ENCODE measurements around the gene MAB21L3. TPM values are rescaled to one million over a fixed set of nuclear protein-coding genes. Genes with fewer than 3 reads are reported as not detected.

MAB21L3 gene
- total RNA-seq, 1 donor from 2014 or later, result not detected

GRCh38 chr1:116165572-116165971, 54.4 kb downstream of the MAB21L3 start:
- DNase-seq (ENCODE audit: low read depth in 2 of 2), result no peak

GRCh38 chr1:116166011-116166571, 54.9 kb downstream of the MAB21L3 start:
- no peak for DNase-seq (ENCODE audit: low read depth in 2 of 2)

GRCh38 chr1:116166655-116167054, 55.5 kb downstream of the MAB21L3 start:
- DNase-seq (ENCODE audit: low read depth in 2 of 2), result no peak

- peak in 1 of 2 donors; percentile 10 for DNase-seq (ENCODE audit: low read depth in 2 of 2)
These were observed 56.6 kb downstream of the MAB21L3 start for GRCh38 chr1:116167625-116168276.

GRCh38 chr1:116168277-116169032, 57.3 kb downstream of the MAB21L3 start:
- DNase-seq (ENCODE audit: low read depth in 2 of 2), result peak; percentile 63 to 77

- no peak for DNase-seq (ENCODE audit: low read depth in 2 of 2)
These were observed 58.7 kb downstream of the MAB21L3 start for GRCh38 chr1:116169898-116170297.

- no peak for DNase-seq (ENCODE audit: low read depth in 2 of 2)
These were observed 59.8 kb downstream of the MAB21L3 start for GRCh38 chr1:116170721-116171589.

GRCh38 chr1:116172666-116173065, 61.5 kb downstream of the MAB21L3 start:
- DNase-seq (ENCODE audit: low read depth in 2 of 2), result no peak

- DNase-seq (ENCODE audit: low read depth in 2 of 2), result no peak
These were observed 64.4 kb downstream of the MAB21L3 start for GRCh38 chr1:116175611-116176010.

- DNase-seq (ENCODE audit: low read depth in 2 of 2), result no peak
These were observed 65.1 kb downstream of the MAB21L3 start for GRCh38 chr1:116176306-116176789.

- DNase-seq (ENCODE audit: low read depth in 2 of 2), result no peak
These were observed 66.7 kb downstream of the MAB21L3 start for GRCh38 chr1:116177861-116178260.

- DNase-seq (ENCODE audit: low read depth in 2 of 2), result no peak
These were observed 67.6 kb downstream of the MAB21L3 start for GRCh38 chr1:116178837-116179236.

GRCh38 chr1:116179419-116179818, 68.2 kb downstream of the MAB21L3 start:
- no peak for DNase-seq (ENCODE audit: low read depth in 2 of 2)

- DNase-seq (ENCODE audit: low read depth in 2 of 2), result no peak
These were observed 68.8 kb downstream of the MAB21L3 start for GRCh38 chr1:116179964-116180363.

- DNase-seq (ENCODE audit: low read depth in 2 of 2), result no peak
These were observed 71.0 kb downstream of the MAB21L3 start for GRCh38 chr1:116182019-116182714.

Other genes starting within 250 kb of the MAB21L3 start
- under 0.01 TPM in 1 of 2 replicates, not detected in the other for gene SLC22A15, start 134.9 kb upstream of the MAB21L3 start, total RNA-seq

Data from lung microvascular endothelial cell (primary cell).